Thyroid gland (tissue), 4 donors: ENCODE results near the gene LIN54.

ENCODE experiments used
- POLR2A ChIP-seq, 2 donors: fragments of 450-650 bp; IDR thresholded peaks; one replicate each; pipeline ENCODE4 v1.6.1; 2017; ENCODE audit warnings: antibody characterized with exemption in 2 of 2, mild to moderate bottlenecking in 2 of 2, moderate library complexity in 1 of 2
- TF ChIP-seq, protein P1 (sequence below), 6 experiments: fragments of 200-600 bp in 3 of 6; fragments of 450-650 bp in 3 of 6; sonication (generic) in 3 of 6; IDR thresholded peaks; one replicate each; pipeline ENCODE4 v1.5.1; 2016 to 2019; ENCODE audit warnings: antibody characterized with exemption in 6 of 6, mild to moderate bottlenecking in 2 of 6, inconsistent platforms in 1 of 6, moderate library complexity in 1 of 6

DNA sequence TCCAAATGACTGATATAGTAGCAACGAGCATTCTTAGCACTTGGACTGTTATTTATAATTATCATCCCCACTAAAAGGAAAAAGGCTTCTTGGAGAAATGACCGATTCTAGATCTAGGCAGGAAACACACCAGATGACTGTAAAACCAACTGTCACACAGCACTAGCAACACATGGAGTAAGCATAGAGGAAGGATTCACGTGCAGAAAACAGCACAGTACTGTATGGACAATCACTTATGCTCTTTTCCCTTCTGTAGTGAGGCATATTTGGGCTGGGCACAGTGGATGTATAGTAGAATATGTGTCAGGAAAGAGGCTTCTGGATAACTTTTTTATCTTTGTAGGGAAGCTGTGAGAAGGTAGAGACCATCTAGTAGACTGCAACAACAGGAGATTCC, 18.4 kb upstream of the LIN54 start:
- TF ChIP-seq, protein P1, sequence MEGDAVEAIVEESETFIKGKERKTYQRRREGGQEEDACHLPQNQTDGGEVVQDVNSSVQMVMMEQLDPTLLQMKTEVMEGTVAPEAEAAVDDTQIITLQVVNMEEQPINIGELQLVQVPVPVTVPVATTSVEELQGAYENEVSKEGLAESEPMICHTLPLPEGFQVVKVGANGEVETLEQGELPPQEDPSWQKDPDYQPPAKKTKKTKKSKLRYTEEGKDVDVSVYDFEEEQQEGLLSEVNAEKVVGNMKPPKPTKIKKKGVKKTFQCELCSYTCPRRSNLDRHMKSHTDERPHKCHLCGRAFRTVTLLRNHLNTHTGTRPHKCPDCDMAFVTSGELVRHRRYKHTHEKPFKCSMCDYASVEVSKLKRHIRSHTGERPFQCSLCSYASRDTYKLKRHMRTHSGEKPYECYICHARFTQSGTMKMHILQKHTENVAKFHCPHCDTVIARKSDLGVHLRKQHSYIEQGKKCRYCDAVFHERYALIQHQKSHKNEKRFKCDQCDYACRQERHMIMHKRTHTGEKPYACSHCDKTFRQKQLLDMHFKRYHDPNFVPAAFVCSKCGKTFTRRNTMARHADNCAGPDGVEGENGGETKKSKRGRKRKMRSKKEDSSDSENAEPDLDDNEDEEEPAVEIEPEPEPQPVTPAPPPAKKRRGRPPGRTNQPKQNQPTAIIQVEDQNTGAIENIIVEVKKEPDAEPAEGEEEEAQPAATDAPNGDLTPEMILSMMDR (IDR thresholded peaks at IDR 0.05) = no peak
- no peak for TF ChIP-seq POLR2A (IDR thresholded peaks at IDR 0.05)
